GM21825 (cell line): Measurements from ENCODE around the gene TAC3.

Experiments
- ATAC-seq: cut with Tn5 transposase; IDR thresholded peaks from one replicate; pipeline ENCODE4 v1.9.1; 2021; ENCODE audit warnings: mild to moderate bottlenecking, moderate library complexity; ENCODE audit not compliant: unreplicated experiment

The TAC3 gene

DNA sequence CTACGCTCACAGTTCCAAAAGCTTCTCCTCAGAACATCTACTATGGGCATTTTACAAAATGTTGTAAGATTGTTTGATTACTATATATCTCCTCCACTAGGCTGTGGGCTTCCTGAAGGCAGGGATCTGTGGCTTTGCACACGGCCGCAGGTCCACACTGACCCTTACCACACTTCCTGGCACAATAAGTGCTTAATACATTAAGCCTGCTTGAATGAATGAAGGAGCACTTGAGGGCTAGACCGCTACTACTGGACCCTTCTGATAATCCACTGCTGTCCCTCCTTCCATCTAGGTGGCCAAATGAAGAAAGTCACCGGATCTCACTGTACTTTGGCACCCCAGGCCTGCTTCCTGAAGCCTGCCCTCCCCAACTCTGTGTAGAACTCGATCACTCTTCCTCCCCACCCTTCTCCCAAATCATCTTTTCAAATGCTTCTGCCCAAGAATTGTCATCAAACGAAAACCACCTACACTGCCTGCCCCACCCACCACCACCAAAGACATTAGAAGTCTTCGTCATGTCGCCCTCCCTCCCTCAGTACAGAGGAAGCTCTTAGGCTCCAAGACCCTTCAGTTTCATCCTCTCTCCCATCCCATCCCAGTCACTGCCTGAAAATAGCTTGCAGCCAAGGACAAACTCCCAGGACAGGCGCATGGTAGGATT is 9.4 kb downstream of the TAC3 start:
- no peak for ATAC-seq

DNA sequence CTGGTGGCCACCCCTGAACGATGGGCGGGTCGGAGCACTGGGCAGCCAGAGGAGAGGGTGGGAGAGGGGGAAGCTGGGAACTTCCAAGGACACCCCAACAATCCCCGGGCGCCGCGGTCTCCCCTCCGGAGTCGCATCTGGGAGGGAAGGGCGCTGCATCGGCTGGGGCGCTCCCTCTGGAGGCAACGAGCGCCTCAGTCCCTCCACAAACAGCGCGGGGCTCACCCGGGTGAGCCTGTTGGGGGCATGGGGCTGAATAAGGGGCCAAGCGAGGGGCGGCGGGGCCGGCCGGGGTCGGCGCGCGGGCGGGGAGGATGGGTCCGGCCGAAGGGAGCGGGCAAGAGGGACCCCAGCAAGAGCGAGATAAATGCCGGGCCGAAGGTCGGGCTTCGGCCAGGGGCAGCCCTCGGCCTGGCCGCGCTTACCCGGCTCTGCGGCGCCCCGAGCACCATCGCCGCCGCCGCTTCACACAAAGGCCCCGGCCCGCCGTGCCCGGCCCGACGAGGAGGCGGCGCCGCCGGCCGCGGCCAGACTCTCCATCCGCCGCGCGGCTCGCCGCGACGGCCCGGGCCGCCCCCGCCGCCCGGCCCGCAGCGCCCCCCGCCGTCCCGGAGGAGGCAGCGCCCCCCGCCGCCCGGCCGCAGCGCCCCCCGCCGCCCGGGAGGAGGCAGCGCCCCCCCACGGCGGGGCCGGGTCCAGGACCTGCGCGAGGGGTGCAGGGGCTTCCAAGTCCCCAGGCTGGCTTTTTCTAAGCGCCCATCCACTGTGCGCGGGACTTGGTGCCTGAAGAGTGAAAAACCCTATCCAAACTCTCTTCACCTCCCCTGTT is 10.1 kb downstream of the TAC3 start, which contains the start of gene ZBTB39:
TSS of gene ZBTB39 (minus strand) at position 567 of the 829 bp plus-strand sequence. CDS start 1,629 bp downstream, outside the sequence.
- peak; percentile 69 for ATAC-seq

- ATAC-seq = no peak
These were observed 11.7 kb downstream of the TAC3 start for GRCh38 chr12:57004651-57005050.

DNA sequence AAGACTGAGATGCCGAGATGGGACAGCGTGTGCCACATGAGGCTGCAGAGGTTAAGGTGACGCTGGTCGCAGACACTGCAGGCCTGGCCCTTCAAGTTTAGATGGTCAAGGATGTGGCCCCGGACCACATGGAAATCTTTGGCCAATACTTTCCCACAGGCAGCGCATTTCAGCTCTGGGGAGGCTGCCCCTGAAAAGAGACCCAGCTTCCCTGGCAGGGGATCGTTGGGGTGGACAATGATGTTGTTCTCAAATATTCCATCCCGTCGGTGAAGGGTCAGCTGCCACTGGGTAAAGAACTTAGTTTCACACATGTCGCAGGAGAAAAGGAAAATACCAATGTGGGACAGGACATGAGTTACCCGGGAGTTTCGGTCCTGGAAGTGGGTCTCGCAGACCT is 12.9 kb downstream of the TAC3 start:
- ATAC-seq = no peak

DNA sequence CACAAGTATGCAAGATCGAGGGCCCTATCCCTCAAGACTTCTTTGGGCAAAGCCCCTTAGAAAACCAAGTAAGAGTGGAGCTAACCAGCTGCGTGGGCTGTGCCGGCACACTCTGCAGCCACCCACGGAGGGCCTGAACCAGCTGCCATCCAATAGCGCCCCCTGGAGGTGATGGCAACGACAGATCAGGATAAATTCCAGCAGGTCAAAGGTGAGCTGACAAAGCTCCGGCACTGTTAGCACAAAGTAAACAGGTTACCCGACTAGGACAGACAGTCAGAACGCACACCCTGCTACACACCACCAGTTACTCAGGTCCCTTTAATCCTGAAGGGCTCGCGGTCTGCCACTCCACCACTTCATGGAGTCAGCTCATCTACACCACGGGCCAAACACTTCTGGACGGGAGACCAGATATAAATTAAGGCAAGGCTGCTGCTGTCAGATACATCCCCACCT is 14.9 kb downstream of the TAC3 start:
- no peak for ATAC-seq

GRCh38 chr12:57000393-57000792 is 15.9 kb downstream of the TAC3 start:
- no peak for ATAC-seq

DNA sequence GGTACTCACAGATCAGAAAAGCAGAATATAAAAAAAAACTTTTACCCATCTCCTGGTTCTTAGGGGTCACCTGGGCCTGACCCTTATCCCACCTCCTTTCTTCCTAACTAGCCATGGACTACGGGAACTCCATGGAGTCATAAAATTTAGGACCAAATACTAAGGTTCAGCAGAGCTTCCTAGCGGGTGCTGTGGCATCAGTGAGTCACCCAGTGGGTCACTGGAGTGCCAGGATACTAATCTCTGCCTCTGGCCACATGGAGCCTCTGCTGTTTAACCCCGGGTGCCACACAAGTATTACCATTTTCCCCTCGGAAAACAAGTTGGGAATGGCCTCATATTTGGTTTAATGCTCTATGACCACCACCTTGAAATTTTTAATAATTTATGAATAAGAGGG is 16.9 kb downstream of the TAC3 start:
- ATAC-seq = no peak

DNA sequence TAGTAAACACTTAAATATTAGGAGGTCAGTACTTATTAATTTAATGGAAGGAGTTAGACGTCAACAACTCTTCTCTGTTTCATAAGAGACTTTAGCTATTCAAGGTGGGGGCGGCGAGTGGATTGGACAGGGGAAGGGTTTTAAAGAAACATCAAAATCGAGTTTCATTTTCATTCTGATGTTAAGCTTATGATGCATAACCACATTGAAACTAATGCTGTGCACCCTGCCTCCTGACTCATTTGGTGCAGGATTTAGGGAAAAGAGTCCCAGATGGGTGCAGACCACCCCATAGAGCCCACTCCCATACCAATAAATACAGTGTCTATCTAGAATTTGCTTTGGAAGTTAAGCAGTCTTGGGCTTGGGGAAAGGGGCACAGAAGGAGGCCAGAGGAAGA is 17.3 kb downstream of the TAC3 start:
- no peak for ATAC-seq

GRCh38 chr12:56998316-56998715 is 18.0 kb downstream of the TAC3 start:
- no peak for ATAC-seq

DNA sequence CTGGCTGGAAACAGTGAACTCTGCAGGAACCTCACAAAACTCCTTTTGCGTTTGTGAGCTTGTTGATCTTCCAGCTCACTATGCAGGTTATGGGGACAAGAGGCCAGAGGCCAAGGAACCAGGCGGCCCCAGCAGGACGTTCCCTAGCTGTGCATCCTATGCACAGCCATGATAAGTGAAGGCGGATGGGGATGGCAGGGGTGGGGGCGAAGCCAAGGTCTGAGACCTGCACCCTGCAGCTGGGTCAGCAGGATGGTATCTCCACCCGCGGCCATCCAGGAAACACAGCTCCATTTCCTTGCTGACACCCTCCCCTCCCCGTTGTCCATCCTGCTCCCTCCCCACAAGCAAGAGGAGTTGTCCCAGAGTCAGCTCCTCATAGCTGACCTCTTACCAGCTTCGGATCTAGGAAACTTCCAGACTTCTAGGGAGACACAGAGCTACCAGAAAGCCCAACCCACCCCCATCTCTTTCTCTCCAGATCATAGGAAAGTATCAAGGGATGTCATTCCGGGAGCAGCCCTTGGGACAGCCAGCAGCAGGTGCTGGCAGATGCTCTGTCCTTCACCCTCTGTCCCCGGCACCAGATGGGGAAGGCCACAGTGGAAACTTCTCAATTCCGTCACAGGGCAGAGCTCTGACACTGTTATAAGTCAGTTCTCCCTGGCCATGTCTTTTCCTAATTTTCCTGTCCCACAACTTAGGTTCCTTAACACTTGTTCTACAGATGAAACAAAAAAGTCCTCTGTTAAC is 19.4 kb downstream of the TAC3 start:
- ATAC-seq = no peak

DNA sequence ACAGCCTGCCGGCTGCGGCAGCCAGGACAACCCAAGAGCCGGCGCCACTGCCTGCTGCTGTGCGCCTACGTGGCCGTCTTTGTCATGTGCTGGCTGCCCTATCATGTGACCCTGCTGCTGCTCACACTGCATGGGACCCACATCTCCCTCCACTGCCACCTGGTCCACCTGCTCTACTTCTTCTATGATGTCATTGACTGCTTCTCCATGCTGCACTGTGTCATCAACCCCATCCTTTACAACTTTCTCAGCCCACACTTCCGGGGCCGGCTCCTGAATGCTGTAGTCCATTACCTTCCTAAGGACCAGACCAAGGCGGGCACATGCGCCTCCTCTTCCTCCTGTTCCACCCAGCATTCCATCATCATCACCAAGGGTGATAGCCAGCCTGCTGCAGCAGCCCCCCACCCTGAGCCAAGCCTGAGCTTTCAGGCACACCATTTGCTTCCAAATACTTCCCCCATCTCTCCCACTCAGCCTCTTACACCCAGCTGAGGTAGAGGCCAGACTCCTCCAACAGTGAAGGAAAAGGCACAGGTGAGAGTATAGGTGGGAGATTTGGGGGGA is 20.3 kb downstream of the TAC3 start:
- no peak for ATAC-seq

DNA sequence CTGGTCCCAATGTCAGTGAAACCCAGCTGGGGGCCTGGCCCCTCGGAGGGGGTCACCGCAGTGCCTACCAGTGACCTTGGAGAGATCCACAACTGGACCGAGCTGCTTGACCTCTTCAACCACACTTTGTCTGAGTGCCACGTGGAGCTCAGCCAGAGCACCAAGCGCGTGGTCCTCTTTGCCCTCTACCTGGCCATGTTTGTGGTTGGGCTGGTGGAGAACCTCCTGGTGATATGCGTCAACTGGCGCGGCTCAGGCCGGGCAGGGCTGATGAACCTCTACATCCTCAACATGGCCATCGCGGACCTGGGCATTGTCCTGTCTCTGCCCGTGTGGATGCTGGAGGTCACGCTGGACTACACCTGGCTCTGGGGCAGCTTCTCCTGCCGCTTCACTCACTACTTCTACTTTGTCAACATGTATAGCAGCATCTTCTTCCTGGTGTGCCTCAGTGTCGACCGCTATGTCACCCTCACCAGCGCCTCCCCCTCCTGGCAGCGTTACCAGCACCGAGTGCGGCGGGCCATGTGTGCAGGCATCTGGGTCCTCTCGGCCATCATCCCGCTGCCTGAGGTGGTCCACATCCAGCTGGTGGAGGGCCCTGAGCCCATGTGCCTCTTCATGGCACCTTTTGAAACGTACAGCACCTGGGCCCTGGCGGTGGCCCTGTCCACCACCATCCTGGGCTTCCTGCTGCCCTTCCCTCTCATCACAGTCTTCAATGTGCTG is 21.0 kb downstream of the TAC3 start:
- ATAC-seq = no peak

DNA sequence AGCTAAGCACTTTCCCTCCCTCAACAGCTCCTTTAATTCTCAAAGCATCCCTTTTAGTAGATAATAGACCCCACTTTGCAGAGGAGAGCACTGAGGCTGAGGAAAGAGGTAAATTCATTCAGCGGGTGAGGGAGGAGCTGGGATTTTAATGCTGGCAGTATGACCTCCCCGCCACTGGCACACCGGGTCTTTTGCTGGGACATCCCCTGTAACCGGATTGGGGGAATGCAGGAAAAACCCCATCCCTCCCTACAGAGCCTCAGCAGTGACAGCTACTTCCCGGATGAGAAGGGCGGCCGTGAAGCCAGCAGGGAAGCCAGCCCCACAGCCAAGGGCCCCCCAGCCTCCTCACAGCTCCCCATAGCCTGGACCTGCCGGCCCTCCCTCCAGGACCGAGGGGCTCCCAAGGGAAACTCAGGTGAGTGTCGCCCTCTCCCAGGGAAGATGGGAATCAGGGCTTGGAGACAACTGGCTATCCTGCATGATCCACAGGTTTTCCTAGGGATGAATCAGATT is 22.0 kb downstream of the TAC3 start:
- ATAC-seq = no peak

GRCh38 chr12:56993346-56993745 is 23.0 kb downstream of the TAC3 start:
- no peak for ATAC-seq

DNA sequence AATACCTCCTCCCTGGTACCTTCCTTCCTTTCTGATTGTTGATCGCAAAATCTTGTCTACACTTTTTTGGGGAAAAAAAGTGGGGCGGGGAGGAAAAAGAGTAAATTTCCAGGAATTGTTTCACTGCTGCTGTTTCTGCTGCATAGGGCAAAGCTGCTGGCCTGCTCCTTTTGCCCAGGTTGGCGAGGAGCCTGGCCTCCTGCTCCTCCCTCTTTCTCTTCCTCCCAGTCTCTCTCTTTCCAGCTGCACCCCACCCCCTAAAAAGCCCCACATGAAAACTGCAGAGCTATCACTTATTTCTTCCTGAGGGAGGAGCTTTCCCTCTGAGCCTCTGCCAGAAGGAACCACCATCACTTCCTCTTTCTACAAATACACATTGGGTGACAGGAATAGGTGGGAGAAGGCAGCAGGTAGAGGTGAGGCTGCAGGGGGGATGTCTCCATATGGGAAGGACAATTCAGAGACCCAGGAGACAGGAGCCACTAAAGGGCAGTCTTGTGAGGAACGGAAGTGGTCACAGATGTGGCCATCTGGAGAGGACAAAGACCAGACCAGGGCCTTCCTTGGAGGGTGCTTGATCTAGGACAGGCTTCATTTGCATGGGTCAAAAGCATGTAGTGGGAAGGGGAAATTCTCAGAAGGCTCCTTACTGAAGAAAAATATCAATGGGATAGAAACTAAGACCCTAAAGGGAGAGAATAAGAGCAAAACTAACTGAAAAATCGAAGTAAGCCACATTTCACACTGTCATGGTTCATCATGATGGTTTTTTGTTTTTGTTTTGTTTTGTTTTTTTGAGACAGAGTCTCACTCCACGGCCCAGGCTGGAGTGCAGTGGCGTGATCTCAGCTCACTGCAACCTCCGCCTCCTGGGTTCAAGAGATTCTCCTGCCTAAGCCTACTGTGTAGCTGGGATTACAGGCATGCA is 24.7 kb downstream of the TAC3 start:
- ATAC-seq = no peak

GRCh38 chr12:56990648-56991318 is 25.5 kb downstream of the TAC3 start:
- ATAC-seq = no peak

DNA sequence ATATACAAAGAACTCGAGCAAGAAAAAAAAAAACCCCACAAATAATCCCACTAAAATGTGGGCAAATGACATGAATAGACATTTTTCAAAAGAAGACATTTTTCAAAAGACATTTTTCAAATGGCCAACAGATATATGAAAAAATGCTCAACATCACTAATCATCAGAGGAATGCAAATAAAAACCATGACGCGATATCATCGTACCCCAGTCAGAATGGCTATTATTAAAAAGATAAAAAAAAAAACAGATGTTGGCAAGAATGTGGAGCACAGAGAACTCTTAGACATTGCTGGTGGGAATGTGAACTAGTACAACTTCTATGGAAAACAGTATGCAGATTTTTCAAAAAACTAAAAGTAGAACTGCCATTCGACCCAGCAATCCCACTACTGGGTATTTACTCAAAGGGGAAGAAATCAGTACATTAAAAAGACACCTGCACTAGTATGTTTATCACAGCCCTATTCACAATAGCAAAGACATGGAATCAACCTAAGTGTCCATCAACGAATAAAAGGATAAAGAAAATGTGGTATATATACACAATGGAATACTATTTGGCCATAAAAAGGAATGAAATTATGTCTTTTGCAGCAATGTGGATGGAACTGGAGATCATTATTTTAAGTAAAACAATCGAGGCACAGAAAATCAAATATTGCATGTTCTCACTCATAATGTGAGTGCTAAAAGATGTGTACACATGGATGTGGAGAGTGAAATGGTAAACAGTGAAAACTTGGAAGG is 26.3 kb downstream of the TAC3 start:
- ATAC-seq = no peak

DNA sequence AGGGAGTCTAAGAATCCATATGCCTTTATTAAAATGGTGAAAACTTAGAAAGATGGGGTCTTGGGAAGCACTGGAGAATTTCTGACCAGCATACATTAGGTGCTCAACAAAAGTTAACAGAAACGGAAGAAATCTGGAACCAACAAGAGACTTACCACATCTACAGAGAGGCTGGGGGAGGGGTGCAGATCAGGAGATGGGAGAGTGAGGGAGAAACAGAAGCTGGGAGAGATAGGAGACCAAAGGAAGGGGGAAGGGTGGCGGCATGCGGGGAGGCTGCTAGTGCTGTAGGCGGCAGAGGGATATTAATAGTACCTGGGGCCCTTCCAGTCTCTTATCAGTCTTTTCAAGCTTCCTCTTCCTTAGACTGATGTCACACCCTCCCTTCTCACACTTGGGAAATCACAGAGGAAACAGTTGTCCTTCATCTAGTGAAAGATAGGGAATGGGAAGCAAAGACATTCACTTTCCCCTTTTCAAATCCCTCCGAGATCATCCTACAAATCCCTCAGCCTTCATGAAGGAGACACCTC is 28.1 kb downstream of the TAC3 start:
- no peak for ATAC-seq
